GM11168 (cell line): Measurements from ENCODE around the gene COQ10A.

Source experiments
- in situ Hi-C: fragments of 300-500 bp; cut with MboI; formaldehyde crosslinking; loops from one replicate; pipeline ENCODE4 v1.12.0; 2022; ENCODE audit warnings: low sequenced_read_pairs; ENCODE audit not compliant: unreplicated experiment

COQ10A gene

GRCh38 chr12:56304872-56305590 lies 38.3 kb downstream of the COQ10A start:
- in situ Hi-C loops, result no loop called here

- in situ Hi-C loops, result no loop called here
Observed at GRCh38 chr12:56307221-56307965, 40.7 kb downstream of the COQ10A start.

- in situ Hi-C loops, result no loop called here
Observed at GRCh38 chr12:56308714-56309113, 42.0 kb downstream of the COQ10A start.

- in situ Hi-C loops, result no loop called here
Observed at GRCh38 chr12:56311003-56311402, 44.3 kb downstream of the COQ10A start.

GRCh38 chr12:56315249-56315621 lies 48.5 kb downstream of the COQ10A start:
- in situ Hi-C loops, result no loop called here

GRCh38 chr12:56315622-56316473 lies 49.1 kb downstream of the COQ10A start, which contains the start of gene CNPY2:
CNPY2 (minus strand) TSS chr12:56315988; CDS start chr12:56315217, 771 bp downstream.
- in situ Hi-C loops, result no loop called here

- in situ Hi-C loops, result no loop called here
Observed at GRCh38 chr12:56317675-56318074, 50.9 kb downstream of the COQ10A start.
